HG02970 (cell line): ENCODE data around the gene LGR6.
"Not testable (repeated sequence)": the region's sequence is repeated elsewhere in the genome, so short reads cannot be mapped to it uniquely, and the experiment has no call there.

Source experiments
- ATAC-seq: cut with Tn5 transposase; IDR thresholded peaks from one replicate; pipeline ENCODE4 v1.9.1; 2021; ENCODE audit warnings: mild to moderate bottlenecking, moderate library complexity, moderate number of reproducible peaks; ENCODE audit not compliant: unreplicated experiment, low FRiP score

LGR6 gene

GRCh38 chr1:202158810-202159533 lies 34.6 kb upstream of the LGR6 start:
- ATAC-seq = no peak

- no peak for ATAC-seq
These were observed 33.8 kb upstream of the LGR6 start for GRCh38 chr1:202159534-202160371.

- ATAC-seq = no peak
These were observed 33.1 kb upstream of the LGR6 start, which contains the start of gene PTPN7 for GRCh38 chr1:202160377-202160940. PTPN7 (minus strand) TSS chr1:202160602; CDS start chr1:202159402, 1,200 bp downstream.

- ATAC-seq = no peak
These were observed 32.2 kb upstream of the LGR6 start for GRCh38 chr1:202161151-202162046.

- ATAC-seq = no peak
These were observed 31.6 kb upstream of the LGR6 start for GRCh38 chr1:202162047-202162417.

- no peak for ATAC-seq
These were observed 30.9 kb upstream of the LGR6 start for GRCh38 chr1:202162418-202163280.

- no peak for ATAC-seq
These were observed 30.0 kb upstream of the LGR6 start for GRCh38 chr1:202163281-202164270.

GRCh38 chr1:202164271-202165037 lies 29.1 kb upstream of the LGR6 start:
- ATAC-seq = no peak

- no peak for ATAC-seq
These were observed 28.2 kb upstream of the LGR6 start for GRCh38 chr1:202165267-202165941.

GRCh38 chr1:202165942-202166843 lies 27.4 kb upstream of the LGR6 start:
- ATAC-seq = no peak

GRCh38 chr1:202167054-202167453 lies 26.5 kb upstream of the LGR6 start:
- not testable (repeated sequence) for ATAC-seq

GRCh38 chr1:202167708-202168415 lies 25.7 kb upstream of the LGR6 start:
- ATAC-seq = no peak

- ATAC-seq = no peak
These were observed 24.7 kb upstream of the LGR6 start for GRCh38 chr1:202168861-202169260.

- no peak for ATAC-seq
These were observed 22.9 kb upstream of the LGR6 start for GRCh38 chr1:202170726-202171125.

GRCh38 chr1:202171292-202172014 lies 22.1 kb upstream of the LGR6 start:
- ATAC-seq = no peak
